Fibroblast of lung (primary cell): ENCODE measurements around the gene NUDT6. TPM values are rescaled to one million over a fixed set of nuclear protein-coding genes. Genes with fewer than 3 reads are reported as not detected.

ENCODE experiments used
- DNase-seq, 2 donors: peaks; one replicate each; pipeline versions ENCODE4 v3.0.0 to v3.0.0-alpha.2; 2010; ENCODE audit warnings: low read depth in 2 of 2
- H2AFZ ChIP-seq: 2 replicates; pipeline ENCODE4 v1.5.1; 2012; ENCODE audit warnings: low read length, control low read depth, inconsistent platforms
- H3K27ac ChIP-seq: 2 replicates; pipeline ENCODE4 v1.5.1; 2011; ENCODE audit warnings: low read length, control low read depth; ENCODE audit not compliant: insufficient read depth
- H3K27me3 ChIP-seq: 2 replicates; pipeline ENCODE4 v1.5.1; 2011; ENCODE audit warnings: mild to moderate bottlenecking, low read length; ENCODE audit not compliant: control insufficient read depth, insufficient read depth
- H3K36me3 ChIP-seq: 2 replicates; pipeline ENCODE4 v1.5.1; 2011; ENCODE audit warnings: low read length; ENCODE audit not compliant: control insufficient read depth, insufficient read depth
- H3K4me1 ChIP-seq: 2 replicates; pipeline ENCODE4 v1.5.1; 2011; ENCODE audit warnings: low read length; ENCODE audit not compliant: control insufficient read depth, insufficient read depth; ENCODE audit errors: extremely low read depth
- H3K4me2 ChIP-seq: 2 replicates; pipeline ENCODE4 v1.5.1; 2011; ENCODE audit warnings: low read length, control low read depth; ENCODE audit not compliant: insufficient read depth; ENCODE audit errors: extremely low read depth
- H3K4me3 ChIP-seq, 4 experiments: fragments of 200-600 bp in 1 of 4; sonication (generic) in 1 of 4; replicated peaks in 1 of 4; 2 replicates each; pipeline ENCODE4 v1.5.1; 2011 to 2016; ENCODE audit warnings: low read length in 4 of 4, low read depth in 3 of 4, mild to moderate bottlenecking in 3 of 4, control low read depth in 2 of 4, inconsistent platforms in 1 of 4, mixed read lengths in 1 of 4; ENCODE audit not compliant: insufficient read depth in 1 of 4; ENCODE audit errors: control extremely low read depth in 1 of 4
- H3K79me2 ChIP-seq: 2 replicates; pipeline ENCODE4 v1.5.1; 2012; ENCODE audit warnings: mild to moderate bottlenecking, low read length, inconsistent platforms; ENCODE audit not compliant: control insufficient read depth, insufficient read depth
- H3K9ac ChIP-seq: 2 replicates; pipeline ENCODE4 v1.5.1; 2011; ENCODE audit warnings: mild to moderate bottlenecking, low read length, control low read depth; ENCODE audit not compliant: insufficient read depth
- H3K9me3 ChIP-seq: 2 replicates; pipeline ENCODE4 v1.5.1; 2012; ENCODE audit warnings: low read depth, low read length; ENCODE audit not compliant: control insufficient read depth, insufficient read depth
- H4K20me1 ChIP-seq: 2 replicates; pipeline ENCODE4 v1.5.1; 2011; ENCODE audit warnings: low read length; ENCODE audit not compliant: control insufficient read depth, insufficient read depth; ENCODE audit errors: extremely low read depth
- CTCF ChIP-seq, 2 donors: IDR thresholded peaks in 1 of 2; conservative IDR thresholded peaks in 1 of 2; 1 replicate in 1 of 2; 2 replicates in 1 of 2; pipeline ENCODE4 v1.5.1; 2011 to 2012; ENCODE audit warnings: low read length in 2 of 2, control low read depth in 1 of 2, inconsistent platforms in 1 of 2, low read depth in 1 of 2, mild to moderate bottlenecking in 1 of 2
- EZH2 ChIP-seq: IDR thresholded peaks from 2 replicates; pipeline ENCODE4 v1.5.1; 2012; ENCODE audit warnings: low read length, control low read depth, mild to moderate bottlenecking; ENCODE audit errors: missing control alignments
- polyA plus RNA-seq, 2 donors: library from polyadenylated mRNA; depleted of rRNA in 1 of 2; stranded (reverse) in 1 of 2; unstranded in 1 of 2; fragments of >200 nt; gene quantifications; 2 replicates each; pipeline ENCODE4 v1.2.1, GENCODE V29; 2011 to 2012; ENCODE audit warnings: missing spikeins in 1 of 2
- total RNA-seq: library from RNA; depleted of rRNA; stranded (reverse); fragments of >200 nt; gene quantifications from 2 replicates; pipeline ENCODE4 v1.2.1, GENCODE V29; 2014

NUDT6 gene
- total and polyA plus RNA-seq, 2 donors (not counting 1 experiment from before 2014, with no cell fraction given): 5.0 to 8.6 TPM

- Histone ChIP-seq H3K27ac (no peak overlapping the region), H3K4me1 (no peaks in the 10 kb centered on the region), H3K27me3 (no peaks in the 10 kb centered on the region), H3K4me3 (no peak overlapping the region), H3K36me3 (no peaks in the 10 kb centered on the region), H2AFZ (no peak overlapping the region), H3K79me2 (no peaks in the 10 kb centered on the region), H4K20me1 (no peaks in the 10 kb centered on the region), H3K4me2 (no peak overlapping the region), H3K9me3 (no peaks in the 10 kb centered on the region), H3K9ac (no peak overlapping the region)
- TF ChIP-seq CTCF (conservative IDR thresholded peaks at IDR 0.05 in 1 of 2, IDR thresholded peaks at IDR 0.05 in 1 of 2; ENCODE audit: low read depth in 1 of 2, low read length in 2 of 2): no peak
- TF ChIP-seq EZH2: no peak
- DNase-seq: no peak
These were observed 36.1 kb upstream of the NUDT6 start for GRCh38 chr4:122958505-122958904.

- H3K36me3 ChIP-seq: peaks cover 11% of the 10 kb centered on the region
- TF ChIP-seq EZH2 (no peak), CTCF (conservative IDR thresholded peaks at IDR 0.05 in 1 of 2, IDR thresholded peaks at IDR 0.05 in 1 of 2; ENCODE audit: low read depth in 1 of 2, low read length in 2 of 2) (no peak)
- no peaks in the 10 kb centered on the region for H3K27me3 ChIP-seq
- no peak overlapping the region for H3K27ac ChIP-seq
- no peak overlapping the region for H3K9ac ChIP-seq
- no peak for DNase-seq
- H3K4me3 ChIP-seq: no peak overlapping the region
- H4K20me1 ChIP-seq: no peaks in the 10 kb centered on the region
- no peaks in the 10 kb centered on the region for H3K79me2 ChIP-seq
- H2AFZ ChIP-seq: no peak overlapping the region
- no peak overlapping the region for H3K4me2 ChIP-seq
- H3K9me3 ChIP-seq: no peaks in the 10 kb centered on the region
- H3K4me1 ChIP-seq: no peaks in the 10 kb centered on the region
These were observed 31.5 kb upstream of the NUDT6 start for GRCh38 chr4:122953924-122954323.

- H3K79me2 ChIP-seq: no peaks in the 10 kb centered on the region
- no peak overlapping the region for H3K9ac ChIP-seq
- H3K4me3 ChIP-seq: no peak overlapping the region
- H3K27me3 ChIP-seq: no peaks in the 10 kb centered on the region
- peaks cover 13% of the 10 kb centered on the region for H3K36me3 ChIP-seq
- H3K27ac ChIP-seq: no peak overlapping the region
- DNase-seq: no peak
- no peaks in the 10 kb centered on the region for H3K4me1 ChIP-seq
- no peak for TF ChIP-seq CTCF (conservative IDR thresholded peaks at IDR 0.05 in 1 of 2, IDR thresholded peaks at IDR 0.05 in 1 of 2; ENCODE audit: low read depth in 1 of 2, low read length in 2 of 2)
- TF ChIP-seq EZH2: no peak
- H3K4me2 ChIP-seq: no peak overlapping the region
- no peaks in the 10 kb centered on the region for H3K9me3 ChIP-seq
- H4K20me1 ChIP-seq: no peaks in the 10 kb centered on the region
- no peak overlapping the region for H2AFZ ChIP-seq
These were observed 29.6 kb upstream of the NUDT6 start for GRCh38 chr4:122952028-122952427.
